GM19395 (cell line): ENCODE measurements around the gene SNAPIN.

Experiments
- ATAC-seq: cut with Tn5 transposase; IDR thresholded peaks from one replicate; pipeline ENCODE4 v1.9.1; 2021; ENCODE audit warnings: mild to moderate bottlenecking, moderate library complexity; ENCODE audit not compliant: unreplicated experiment

The SNAPIN gene

DNA sequence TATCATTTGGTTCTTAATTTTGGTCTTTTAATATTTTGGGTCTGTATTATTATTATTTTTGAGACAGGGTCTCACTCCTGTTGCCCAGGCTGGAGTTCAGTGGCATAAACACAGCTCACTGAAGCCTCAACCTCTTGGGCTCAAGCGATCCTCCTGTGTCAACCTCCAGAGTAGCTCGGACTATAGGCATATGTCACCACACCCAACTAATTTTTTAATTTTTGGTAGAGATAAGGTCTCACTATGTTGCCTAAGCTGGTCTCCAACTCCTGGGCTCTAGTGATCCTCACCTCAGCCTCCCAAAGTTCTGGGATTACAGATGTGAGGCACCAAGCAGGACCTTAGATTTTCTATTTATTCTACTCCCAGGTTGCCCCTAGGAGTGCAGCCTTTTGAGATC lies 15.0 kb downstream of the SNAPIN start:
- no peak for ATAC-seq

DNA sequence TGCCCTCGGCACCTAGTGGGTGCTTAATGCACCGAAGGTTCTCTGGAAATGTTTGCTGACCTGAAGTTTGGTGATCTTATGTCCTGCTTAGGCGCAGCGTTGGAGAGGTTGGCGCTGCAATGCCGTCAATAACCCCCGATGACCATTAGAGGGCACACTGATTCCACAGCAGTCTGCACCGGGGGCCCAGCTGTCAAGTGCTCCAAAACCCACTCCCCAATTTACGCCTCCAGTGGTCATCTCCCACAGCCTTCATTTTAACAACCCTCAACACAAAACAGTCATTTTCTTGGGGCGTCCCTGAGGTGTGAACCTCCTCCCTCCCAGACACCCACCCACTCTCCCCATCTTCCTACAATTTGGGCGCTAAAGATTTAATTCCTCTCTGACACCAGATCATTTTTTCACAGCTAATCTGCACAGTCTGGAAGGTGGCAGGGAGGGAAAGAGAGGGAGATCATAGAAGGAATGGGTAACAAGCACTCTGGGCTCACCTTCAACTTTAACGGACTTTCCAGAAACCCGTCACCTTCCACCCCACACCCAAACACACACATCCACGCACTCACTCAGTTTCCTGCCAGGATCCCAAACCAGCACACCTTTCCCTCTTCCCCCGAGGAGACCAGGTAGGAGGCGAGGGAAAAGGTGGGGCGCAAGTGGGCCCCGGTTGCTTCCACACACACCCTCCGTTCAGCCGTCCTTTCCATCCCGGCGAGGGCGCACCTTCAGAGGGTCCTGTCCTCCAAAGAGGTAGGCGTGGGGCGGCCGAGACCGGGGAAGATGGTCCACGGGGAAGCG lies 19.4 kb downstream of the SNAPIN start:
- no peak for ATAC-seq

DNA sequence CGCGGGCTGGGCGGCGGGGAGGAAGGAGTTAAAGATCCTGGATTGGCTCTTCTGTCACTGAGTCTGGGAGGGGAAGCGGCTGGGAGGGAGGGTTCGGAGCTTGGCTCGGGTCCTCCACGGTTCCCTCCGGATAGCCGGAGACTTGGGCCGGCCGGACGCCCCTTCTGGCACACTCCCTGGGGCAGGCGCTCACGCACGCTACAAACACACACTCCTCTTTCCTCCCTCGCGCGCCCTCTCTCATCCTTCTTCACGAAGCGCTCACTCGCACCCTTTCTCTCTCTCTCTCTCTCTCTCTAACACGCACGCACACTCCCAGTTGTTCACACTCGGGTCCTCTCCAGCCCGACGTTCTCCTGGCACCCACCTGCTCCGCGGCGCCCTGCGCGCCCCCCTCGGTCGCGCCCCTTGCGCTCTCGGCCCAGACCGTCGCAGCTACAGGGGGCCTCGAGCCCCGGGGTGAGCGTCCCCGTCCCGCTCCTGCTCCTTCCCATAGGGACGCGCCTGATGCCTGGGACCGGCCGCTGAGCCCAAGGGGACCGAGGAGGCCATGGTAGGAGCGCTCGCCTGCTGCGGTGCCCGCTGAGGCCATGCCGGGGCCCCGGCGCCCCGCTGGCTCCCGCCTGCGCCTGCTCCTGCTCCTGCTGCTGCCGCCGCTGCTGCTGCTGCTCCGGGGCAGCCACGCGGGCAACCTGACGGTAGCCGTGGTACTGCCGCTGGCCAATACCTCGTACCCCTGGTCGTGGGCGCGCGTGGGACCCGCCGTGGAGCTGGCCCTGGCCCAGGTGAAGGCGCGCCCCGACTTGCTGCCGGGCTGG lies 20.2 kb downstream of the SNAPIN start, which contains the start of gene NPR1:
Gene NPR1 (plus strand): TSS at position 170 of the 818 bp plus-strand sequence. CDS start 421 bp downstream, at position 591.
- ATAC-seq, result no peak

GRCh38 chr1:153679337-153680119 lies 21.0 kb downstream of the SNAPIN start:
- no peak for ATAC-seq

GRCh38 chr1:153680120-153680403 lies 21.6 kb downstream of the SNAPIN start:
- no peak for ATAC-seq

- no peak for ATAC-seq
These were observed 24.2 kb downstream of the SNAPIN start for GRCh38 chr1:153682730-153683129.

DNA sequence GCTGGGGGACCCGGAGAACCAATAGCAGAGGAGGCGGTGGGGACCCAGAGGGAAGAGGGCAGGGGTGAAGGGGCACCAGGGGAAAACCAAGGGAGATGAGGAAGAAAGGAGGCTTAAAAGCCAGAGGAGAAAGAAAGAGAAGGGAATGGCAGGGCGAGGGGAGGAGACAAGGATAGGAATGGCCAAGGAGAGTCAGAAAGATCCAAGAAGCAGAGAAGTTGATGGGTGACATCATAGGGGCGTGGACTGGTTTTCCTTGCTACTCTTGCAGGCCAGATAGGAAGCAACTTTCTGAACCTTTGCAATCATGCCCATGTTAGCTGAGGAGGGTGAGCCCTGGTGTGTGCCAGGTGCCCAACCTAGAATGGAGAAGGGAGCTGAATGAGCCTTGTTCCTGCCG lies 25.4 kb downstream of the SNAPIN start:
- ATAC-seq, result no peak

GRCh38 chr1:153684892-153685291 lies 26.4 kb downstream of the SNAPIN start:
- ATAC-seq, result no peak

DNA sequence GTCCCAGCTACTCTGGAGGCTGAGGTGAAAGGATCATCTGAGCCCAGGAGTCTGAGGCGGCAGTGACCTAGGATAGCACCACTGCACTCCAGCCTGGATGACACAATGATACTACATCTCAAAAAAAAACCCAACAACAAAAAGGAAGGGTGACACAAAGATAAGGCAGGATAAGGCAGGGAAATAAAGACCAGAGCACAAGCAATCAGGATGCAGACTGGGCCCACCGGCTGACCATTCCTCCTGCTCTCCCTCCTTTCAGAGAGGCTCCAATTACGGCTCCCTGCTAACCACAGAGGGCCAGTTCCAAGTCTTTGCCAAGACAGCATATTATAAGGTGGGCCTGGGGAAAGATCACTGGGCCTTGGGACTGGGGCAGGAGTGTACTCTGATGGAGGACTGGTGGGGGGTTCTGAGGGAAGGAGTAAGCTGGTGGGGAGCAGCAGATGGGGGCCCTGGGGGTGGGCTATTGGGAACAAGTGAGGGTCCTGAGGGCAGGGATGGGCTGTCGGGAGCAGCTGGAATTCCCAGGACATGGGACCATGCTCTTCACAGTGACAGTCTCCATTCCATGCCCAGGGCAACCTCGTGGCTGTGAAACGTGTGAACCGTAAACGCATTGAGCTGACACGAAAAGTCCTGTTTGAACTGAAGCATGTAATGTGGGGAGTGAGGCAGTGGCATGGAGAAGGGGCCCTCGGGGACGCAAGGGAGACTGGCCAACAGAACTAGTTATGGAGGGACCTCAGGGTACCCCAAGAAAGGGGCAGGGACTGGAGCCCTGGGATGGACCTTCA lies 27.2 kb downstream of the SNAPIN start:
- no peak for ATAC-seq

GRCh38 chr1:153687346-153688125 lies 29.0 kb downstream of the SNAPIN start:
- ATAC-seq, result no peak

GRCh38 chr1:153688276-153688675 lies 29.8 kb downstream of the SNAPIN start:
- ATAC-seq, result no peak

GRCh38 chr1:153688736-153689328 lies 30.3 kb downstream of the SNAPIN start:
- no peak for ATAC-seq

DNA sequence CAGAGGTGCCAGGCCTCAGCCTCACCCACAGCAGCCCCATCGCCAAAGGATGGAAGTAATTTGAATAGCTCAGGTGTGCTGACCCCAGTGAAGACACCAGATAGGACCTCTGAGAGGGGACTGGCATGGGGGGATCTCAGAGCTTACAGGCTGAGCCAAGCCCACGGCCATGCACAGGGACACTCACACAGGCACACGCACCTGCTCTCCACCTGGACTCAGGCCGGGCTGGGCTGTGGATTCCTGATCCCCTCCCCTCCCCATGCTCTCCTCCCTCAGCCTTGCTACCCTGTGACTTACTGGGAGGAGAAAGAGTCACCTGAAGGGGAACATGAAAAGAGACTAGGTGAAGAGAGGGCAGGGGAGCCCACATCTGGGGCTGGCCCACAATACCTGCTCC lies 35.0 kb downstream of the SNAPIN start:
- ATAC-seq, result no peak

DNA sequence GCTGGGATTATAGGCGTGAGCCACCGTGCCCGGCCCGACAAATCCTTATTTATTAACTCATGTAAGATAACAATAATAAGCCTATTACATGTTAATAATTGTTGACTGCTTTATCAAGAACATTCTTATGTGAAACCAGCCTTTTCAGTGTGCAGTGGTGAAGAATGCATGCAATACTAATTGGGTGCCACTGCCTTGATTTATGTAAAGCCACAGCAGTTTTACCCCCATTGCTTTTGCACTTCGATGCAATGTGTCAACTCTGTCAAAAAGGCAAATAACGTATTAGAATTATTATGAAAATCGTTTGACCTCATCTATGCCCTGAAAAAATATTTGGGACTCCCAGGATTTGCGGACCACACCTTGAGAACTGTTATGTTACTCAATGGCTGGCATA lies 38.2 kb downstream of the SNAPIN start:
- ATAC-seq, result no peak

DNA sequence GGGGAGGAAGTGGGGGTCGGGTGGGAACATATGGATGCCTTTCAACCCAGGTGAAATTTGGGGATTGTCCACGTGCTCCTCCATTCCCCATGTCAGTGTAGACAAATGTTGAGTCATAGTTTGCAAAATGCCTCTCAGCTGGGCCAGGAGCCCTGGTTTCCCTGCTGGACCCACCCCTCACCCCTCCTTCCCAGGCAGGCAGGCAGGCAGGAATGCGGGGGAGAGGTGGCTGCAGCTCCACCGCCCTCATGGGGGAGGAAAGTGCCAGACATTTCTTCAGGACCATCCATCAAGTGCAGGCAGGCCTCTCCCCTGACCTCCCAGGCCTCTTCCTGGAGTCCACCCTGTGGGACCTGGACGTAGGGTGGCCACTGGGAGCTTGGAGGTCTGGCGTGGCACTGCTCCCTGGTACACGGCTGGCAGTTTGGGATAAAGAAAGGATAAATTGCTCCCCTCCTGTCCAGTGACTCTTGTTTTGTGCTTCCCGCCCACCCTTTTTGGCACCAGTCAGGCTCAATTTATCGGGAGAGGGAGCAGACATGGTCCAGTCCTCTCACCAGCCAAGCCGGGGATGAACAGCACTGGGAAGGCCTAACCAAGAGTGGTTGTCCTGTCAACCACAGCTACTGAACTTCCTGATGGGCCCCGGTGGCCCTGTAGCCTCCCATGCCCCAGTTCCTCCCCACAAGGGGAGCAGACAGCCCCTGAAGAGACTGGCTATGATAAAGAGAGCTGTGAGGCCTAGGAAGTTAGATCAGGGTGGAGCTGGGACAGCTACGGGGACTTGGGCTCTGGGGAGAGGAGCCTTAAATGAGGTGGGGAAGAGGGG lies 38.9 kb downstream of the SNAPIN start:
- no peak for ATAC-seq

- ATAC-seq, result no peak
These were observed 39.8 kb downstream of the SNAPIN start for GRCh38 chr1:153698020-153698922.

DNA sequence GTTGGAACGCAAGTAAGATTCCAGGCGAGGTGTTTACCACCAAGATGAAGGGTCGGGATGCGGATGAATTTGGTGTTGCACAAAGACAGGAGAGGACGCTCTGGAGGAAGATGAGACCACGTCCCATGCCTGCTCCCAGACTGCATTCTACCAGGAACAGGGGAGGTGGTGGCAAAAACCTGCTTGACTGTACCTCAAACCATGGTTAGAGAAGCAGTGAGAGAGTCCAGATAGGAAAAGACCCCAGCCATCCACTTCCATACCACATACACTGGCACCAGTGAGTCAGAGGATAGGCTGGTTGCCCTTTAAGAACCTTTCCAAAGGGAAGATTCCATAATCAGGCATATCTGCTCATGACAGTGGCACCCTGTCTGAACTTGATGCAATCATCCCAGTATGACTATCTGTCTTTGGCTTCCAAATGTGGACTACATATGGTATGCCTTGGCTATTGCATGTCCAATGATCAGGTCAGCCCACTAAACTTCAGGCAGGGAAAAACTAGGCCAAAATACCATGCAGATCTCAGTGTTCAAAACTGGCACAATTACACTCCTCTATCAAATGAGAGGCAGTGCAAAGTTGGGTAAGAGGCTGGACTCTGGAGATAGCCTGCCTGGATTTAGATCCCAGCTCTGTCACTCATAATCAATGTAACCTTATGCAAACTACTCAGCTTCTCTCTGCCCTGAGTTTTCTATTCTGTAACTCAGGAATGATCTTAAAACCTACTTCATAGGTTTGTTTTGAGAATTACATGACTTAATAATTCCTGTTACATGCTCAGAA lies 40.6 kb downstream of the SNAPIN start:
- no peak for ATAC-seq
